Aorta (tissue), 5 donors: ENCODE results near the gene DNAJC5G. TPM values are rescaled to one million over a fixed set of nuclear protein-coding genes. Genes with fewer than 3 reads are reported as not detected.
"Not testable (repeated sequence)": the region's sequence is repeated elsewhere in the genome, so short reads cannot be mapped to it uniquely, and the experiment has no call there.

Source experiments
- ATAC-seq: fragments of 200-7000 bp; cut with Tn5 transposase; one replicate; pipeline ENCODE4 v1.9.1; 2022; ENCODE audit warnings: moderate library complexity; ENCODE audit not compliant: low FRiP score
- DNase-seq, 2 donors: peaks; one replicate each; pipeline ENCODE4 v3.0.0-alpha.2; 2020
- H3K27ac ChIP-seq, 2 donors: one replicate each; pipeline ENCODE4 v1.5.1; 2013; ENCODE audit warnings: low read length in 2 of 2, mild to moderate bottlenecking in 2 of 2, moderate library complexity in 2 of 2, control low read depth in 1 of 2, inconsistent platforms in 1 of 2, low read depth in 1 of 2
- H3K27me3 ChIP-seq, 2 donors: one replicate each; pipeline ENCODE4 v1.6.1; 2013; ENCODE audit warnings: control low read depth in 1 of 2, low read length in 1 of 2, mild to moderate bottlenecking in 1 of 2, moderate library complexity in 1 of 2; ENCODE audit not compliant: insufficient read depth in 2 of 2, control insufficient read depth in 1 of 2
- H3K36me3 ChIP-seq, 2 donors: one replicate each; pipeline ENCODE4 v1.6.1; 2013; ENCODE audit warnings: control low read depth in 1 of 2, low read length in 1 of 2, mild to moderate bottlenecking in 1 of 2; ENCODE audit not compliant: insufficient read depth in 2 of 2, control insufficient read depth in 1 of 2
- H3K4me1 ChIP-seq, 2 donors: one replicate each; pipeline ENCODE4 v1.6.1; 2013; ENCODE audit warnings: low read length in 2 of 2, control low read depth in 1 of 2, mild to moderate bottlenecking in 1 of 2, moderate library complexity in 1 of 2; ENCODE audit not compliant: insufficient read depth in 2 of 2, control insufficient read depth in 1 of 2
- H3K4me3 ChIP-seq, 2 donors: one replicate each; pipeline ENCODE4 v1.5.1; 2013; ENCODE audit warnings: low read length in 2 of 2, control low read depth in 1 of 2, mild to moderate bottlenecking in 1 of 2
- H3K9me3 ChIP-seq: one replicate; pipeline ENCODE4 v1.6.1; 2013; ENCODE audit warnings: mild to moderate bottlenecking, low read length; ENCODE audit not compliant: control insufficient read depth
- WGBS, 2 donors: extraction: QIAGEN DNeasy Blood & Tissue Kit; methylation state at CpG; one replicate each; pipeline ENCODE4 v1.1.7; 2013; 5-methylcytosine and 5-hydroxymethylcytosine counted together
- intact Hi-C, 2 donors: fragments of 100-400 bp; cut with DNase I; formaldehyde crosslinking; loops; one replicate each; pipeline versions ENCODE4 v1.14.2 to v1.15.0; 2022
- polyA plus RNA-seq, 2 donors: library from polyadenylated mRNA; stranded (reverse); fragments of 200-250 nt; gene quantifications; one replicate each; pipeline ENCODE4 v1.2.3, GENCODE V29; 2013
- total RNA-seq, 2 donors: library from RNA; stranded (reverse); fragmentation: NEBNext Ultra II Directional; extraction: Animal tissue kit (Norgen Biotek cat#: 25700); gene quantifications; one replicate each; pipeline ENCODE4 v1.2.1, GENCODE V29; 2021
- donor health status: healthy with polysubstance abuse.
- donor health status: Bipolar disorder and iron deficiency.
- donor health status: DM: no; HTN: no; CAD: no.
- donor health status: DM: no; HTN: no; CAD: no.
- donor health status: DM: yes; HTN: yes; CAD: no.

Gene DNAJC5G
- total and polyA plus RNA-seq, 4 donors, result 2.3 TPM; not detected in 2

GRCh38 chr2:27268296-27268695, 6.9 kb upstream of the DNAJC5G start:
- intact Hi-C loops, H3K9me3 ChIP-seq, H3K4me1 ChIP-seq, H3K27ac ChIP-seq, H3K36me3 ChIP-seq, H3K27me3 ChIP-seq, H3K4me3 ChIP-seq, ATAC-seq: not testable (repeated sequence)
- 95 to 97% methylated on average over 13 of the region's 13 CpGs for WGBS, 2 donors
- peak in 1 of 2 donors; percentile 9 for DNase-seq

GRCh38 chr2:27270131-27270530, 5.1 kb upstream of the DNAJC5G start:
- no peak for ATAC-seq
- Histone ChIP-seq H3K4me3 (no peak overlapping the region), H3K27ac (no peak overlapping the region), H3K27me3 (no peaks in the 10 kb centered on the region), H3K36me3 (no peaks in the 10 kb centered on the region), H3K4me1 (no peaks in the 10 kb centered on the region), H3K9me3 (no peaks in the 10 kb centered on the region)
- DNase-seq, result no peak
- WGBS, 2 donors, result 67 to 70% methylated on average over 3 of the region's 3 CpGs
- intact Hi-C loops, result no loop called here

GRCh38 chr2:27270670-27271069, 4.6 kb upstream of the DNAJC5G start:
- intact Hi-C loops, result no loop called here
- 90 to 91% methylated on average over 2 of the region's 2 CpGs for WGBS, 2 donors
- ATAC-seq (no peak), DNase-seq (no peak)
- no peaks in the 10 kb centered on the region for H3K9me3 ChIP-seq
- no peaks in the 10 kb centered on the region for H3K27me3 ChIP-seq
- no peak overlapping the region for H3K4me3 ChIP-seq
- H3K27ac ChIP-seq, result no peak overlapping the region
- no peaks in the 10 kb centered on the region for H3K36me3 ChIP-seq
- H3K4me1 ChIP-seq, result no peaks in the 10 kb centered on the region

- Histone ChIP-seq H3K4me1 (no peaks in the 10 kb centered on the region), H3K27me3 (no peaks in the 10 kb centered on the region), H3K9me3 (no peaks in the 10 kb centered on the region), H3K4me3 (no peak overlapping the region), H3K27ac (no peak overlapping the region), H3K36me3 (no peaks in the 10 kb centered on the region)
- intact Hi-C loops, result no loop called here
- no peak for DNase-seq
- WGBS, 2 donors, result 66 to 72% methylated on average over 11 of the region's 11 CpGs
- ATAC-seq, result no peak
Observed at GRCh38 chr2:27271631-27272340, 3.4 kb upstream of the DNAJC5G start.

- H3K36me3 ChIP-seq, H3K9me3 ChIP-seq, H3K4me1 ChIP-seq, ATAC-seq, H3K27ac ChIP-seq, H3K27me3 ChIP-seq, H3K4me3 ChIP-seq, intact Hi-C loops, DNase-seq: not testable (repeated sequence)
- WGBS, 2 donors, result 86 to 89% methylated on average over 15 of the region's 15 CpGs
Observed at GRCh38 chr2:27272537-27273522, 2.4 kb upstream of the DNAJC5G start.

- H3K36me3 ChIP-seq, result no peaks in the 10 kb centered on the region
- no peaks in the 10 kb centered on the region for H3K9me3 ChIP-seq
- ATAC-seq, result no peak
- H3K27me3 ChIP-seq, result no peaks in the 10 kb centered on the region
- H3K4me1 ChIP-seq, result no peaks in the 10 kb centered on the region
- intact Hi-C loops, result no loop called here
- no peak overlapping the region for H3K4me3 ChIP-seq
- no peak overlapping the region for H3K27ac ChIP-seq
- no peak for DNase-seq
- WGBS, 2 donors, result 77 to 79% methylated on average over 1 of the region's 1 CpG
Observed at GRCh38 chr2:27278010-27278409, 2.8 kb downstream of the DNAJC5G start.

- no peaks in the 10 kb centered on the region for H3K27me3 ChIP-seq
- no peak for ATAC-seq
- no peaks in the 10 kb centered on the region for H3K4me1 ChIP-seq
- no peaks in the 10 kb centered on the region for H3K36me3 ChIP-seq
- no peaks in the 10 kb centered on the region for H3K9me3 ChIP-seq
- DNase-seq, result no peak
- 42 to 58% methylated on average over 3 of the region's 3 CpGs for WGBS, 2 donors
- H3K4me3 ChIP-seq, result no peak overlapping the region
- H3K27ac ChIP-seq, result no peak overlapping the region
- intact Hi-C loops, result loop anchor here (2.0 to 10.0 kb wide), 5 partner anchors 109 to 319 kb away; no protein-coding TSS in a partner anchor
Observed at GRCh38 chr2:27280826-27281225, 5.6 kb downstream of the DNAJC5G start.

- no peaks in the 10 kb centered on the region for H3K4me1 ChIP-seq
- H3K9me3 ChIP-seq, result no peaks in the 10 kb centered on the region
- intact Hi-C loops, result loop anchor here (2.0 to 10.0 kb wide), 5 partner anchors 109 to 319 kb away; no protein-coding TSS in a partner anchor
- no peak for DNase-seq
- no peaks in the 10 kb centered on the region for H3K27me3 ChIP-seq
- no peaks in the 10 kb centered on the region for H3K36me3 ChIP-seq
- no peak overlapping the region for H3K4me3 ChIP-seq
- ATAC-seq, result no peak
- 70 to 74% methylated on average over 3 of the region's 3 CpGs for WGBS, 2 donors
- H3K27ac ChIP-seq, result no peak overlapping the region
Observed at GRCh38 chr2:27281442-27281841, 6.2 kb downstream of the DNAJC5G start.
